Measurements from ENCODE around the gene MYO7A.

Gene MYO7A

GRCh38 chr11:77175869-77176539 is 48.0 kb downstream of the MYO7A start:
- H3F3A ChIP-seq (ENCODE audit: insufficient read depth, low read length): no peaks in the 10 kb centered on the region
- no peaks in the 10 kb centered on the region for H3K9me3 ChIP-seq (ENCODE audit: low read length)
- no peak overlapping the region for H3K4me3 ChIP-seq (ENCODE audit: low read depth, low read length, poor library complexity, severe bottlenecking)
- no peaks in the 10 kb centered on the region for H3K9me2 ChIP-seq (ENCODE audit: low read depth, low read length)
- no peak overlapping the region for H3K27ac ChIP-seq (ENCODE audit: low read depth, low read length, poor library complexity, severe bottlenecking)
- H3K4me1 ChIP-seq (ENCODE audit: insufficient read depth, low read length, severe bottlenecking): no peaks in the 10 kb centered on the region
- H3K4me2 ChIP-seq (ENCODE audit: low read length): no peak overlapping the region
- no peak overlapping the region for H2AFZ ChIP-seq (ENCODE audit: low read length)
- no peaks in the 10 kb centered on the region for H3K79me2 ChIP-seq (ENCODE audit: insufficient read depth, low read length)
- no peaks in the 10 kb centered on the region for H3K36me3 ChIP-seq (ENCODE audit: insufficient read depth, low read length)
- no peaks in the 10 kb centered on the region for H3K27me3 ChIP-seq (ENCODE audit: insufficient read depth, low read length)
- no peak overlapping the region for H3K9ac ChIP-seq (ENCODE audit: low read length)
- no peak for TF ChIP-seq EZH2 (IDR thresholded peaks at IDR 0.05; ENCODE audit: borderline replicate concordance, low read length)
- TF ChIP-seq CTCF (IDR thresholded peaks at IDR 0.05; ENCODE audit: low read length): no peak
- H4K20me1 ChIP-seq (ENCODE audit: insufficient read depth, low read length): no peaks in the 10 kb centered on the region

GRCh38 chr11:77176996-77177395 is 49.0 kb downstream of the MYO7A start:
- no peaks in the 10 kb centered on the region for H3K9me2 ChIP-seq (ENCODE audit: low read depth, low read length)
- H3K4me2 ChIP-seq (ENCODE audit: low read length): no peak overlapping the region
- no peaks in the 10 kb centered on the region for H3K9me3 ChIP-seq (ENCODE audit: low read length)
- no peak overlapping the region for H3K4me3 ChIP-seq (ENCODE audit: low read depth, low read length, poor library complexity, severe bottlenecking)
- H3K9ac ChIP-seq (ENCODE audit: low read length): no peak overlapping the region
- H3K79me2 ChIP-seq (ENCODE audit: insufficient read depth, low read length): no peaks in the 10 kb centered on the region
- TF ChIP-seq CTCF (IDR thresholded peaks at IDR 0.05; ENCODE audit: low read length) (no peak), EZH2 (IDR thresholded peaks at IDR 0.05; ENCODE audit: borderline replicate concordance, low read length) (no peak)
- no peaks in the 10 kb centered on the region for H3K27me3 ChIP-seq (ENCODE audit: insufficient read depth, low read length)
- no peaks in the 10 kb centered on the region for H4K20me1 ChIP-seq (ENCODE audit: insufficient read depth, low read length)
- H2AFZ ChIP-seq (ENCODE audit: low read length): no peak overlapping the region
- H3F3A ChIP-seq (ENCODE audit: insufficient read depth, low read length): no peaks in the 10 kb centered on the region
- no peaks in the 10 kb centered on the region for H3K4me1 ChIP-seq (ENCODE audit: insufficient read depth, low read length, severe bottlenecking)
- H3K36me3 ChIP-seq (ENCODE audit: insufficient read depth, low read length): no peaks in the 10 kb centered on the region
- H3K27ac ChIP-seq (ENCODE audit: low read depth, low read length, poor library complexity, severe bottlenecking): no peak overlapping the region

- Histone ChIP-seq H4K20me1 (ENCODE audit: insufficient read depth, low read length) (no peaks in the 10 kb centered on the region), H3K9ac (ENCODE audit: low read length) (no peak overlapping the region), H3K36me3 (ENCODE audit: insufficient read depth, low read length) (no peaks in the 10 kb centered on the region), H3K4me3 (ENCODE audit: low read depth, low read length, poor library complexity, severe bottlenecking) (no peak overlapping the region), H3F3A (ENCODE audit: insufficient read depth, low read length) (no peaks in the 10 kb centered on the region), H3K9me3 (ENCODE audit: low read length) (no peaks in the 10 kb centered on the region), H3K27me3 (ENCODE audit: insufficient read depth, low read length) (no peaks in the 10 kb centered on the region), H3K79me2 (ENCODE audit: insufficient read depth, low read length) (no peaks in the 10 kb centered on the region), H3K9me2 (ENCODE audit: low read depth, low read length) (no peaks in the 10 kb centered on the region), H3K4me2 (ENCODE audit: low read length) (no peak overlapping the region), H3K4me1 (ENCODE audit: insufficient read depth, low read length, severe bottlenecking) (no peaks in the 10 kb centered on the region), H3K27ac (ENCODE audit: low read depth, low read length, poor library complexity, severe bottlenecking) (no peak overlapping the region), H2AFZ (ENCODE audit: low read length) (no peak overlapping the region)
- TF ChIP-seq EZH2 (IDR thresholded peaks at IDR 0.05; ENCODE audit: borderline replicate concordance, low read length) (no peak), CTCF (IDR thresholded peaks at IDR 0.05; ENCODE audit: low read length) (no peak)
Measured at GRCh38 chr11:77178150-77178549, 50.1 kb downstream of the MYO7A start.

Measured in OCI-LY1 (cell line).